HepG2 (cell line): Measurements from ENCODE around the gene CAPG. TPM values are rescaled to one million over a fixed set of nuclear protein-coding genes. Genes with fewer than 3 reads are reported as not detected.

Experiments used
- ARID5B ChIP-seq: IDR thresholded peaks from 2 replicates; pipeline ENCODE4 v1.4.0; 2020; ENCODE audit warnings: mild to moderate bottlenecking, missing genetic modification reagents
- CCDC6 ChIP-seq: sonication (generic); formaldehyde crosslinking; IDR thresholded peaks from 2 replicates; pipeline ENCODE4 v1.8.1; 2022; ENCODE audit warnings: mild to moderate bottlenecking, missing genetic modification reagents, moderate library complexity
- ELF1 ChIP-seq: sonication (generic); formaldehyde crosslinking; IDR thresholded peaks from 2 replicates; pipeline ENCODE4 v1.4.0; 2020; ENCODE audit warnings: missing genetic modification reagents
- MAF1 ChIP-seq: sonication (generic); formaldehyde crosslinking; IDR thresholded peaks from 2 replicates; pipeline ENCODE4 v1.5.0; 2020; ENCODE audit warnings: missing genetic modification reagents, borderline replicate concordance
- MEF2D ChIP-seq: sonication (generic); formaldehyde crosslinking; IDR thresholded peaks from 2 replicates; pipeline ENCODE4 v1.5.1; 2020; ENCODE audit warnings: mild to moderate bottlenecking, missing genetic modification reagents
- SP4 ChIP-seq: sonication (generic); formaldehyde crosslinking; IDR thresholded peaks from 2 replicates; pipeline ENCODE4 v1.8.1; 2023; ENCODE audit warnings: mild to moderate bottlenecking, missing genetic modification reagents
- THAP9 ChIP-seq: sonication (generic); formaldehyde crosslinking; IDR thresholded peaks from 2 replicates; pipeline ENCODE4; 2020; ENCODE audit warnings: missing genetic modification reagents, mild to moderate bottlenecking, borderline replicate concordance
- TOPORS ChIP-seq: sonication (generic); formaldehyde crosslinking; IDR thresholded peaks from 2 replicates; pipeline ENCODE4 v1.8.0; 2023; ENCODE audit warnings: mild to moderate bottlenecking, missing genetic modification reagents
- XRCC5 ChIP-seq: fragments of 200-400 bp; formaldehyde crosslinking; optimal IDR thresholded peaks from 2 replicates; pipeline ENCODE3; 2017; ENCODE audit warnings: mild to moderate bottlenecking, low read length
- ZNF251 ChIP-seq: sonication (generic); formaldehyde crosslinking; IDR thresholded peaks from 2 replicates; pipeline ENCODE4 v1.9.0; 2021; ENCODE audit warnings: mild to moderate bottlenecking, missing genetic modification reagents
- ZNF317 ChIP-seq: sonication (generic); formaldehyde crosslinking; IDR thresholded peaks from 2 replicates; pipeline ENCODE4 v1.5.0; 2020; ENCODE audit warnings: mild to moderate bottlenecking, missing genetic modification reagents
- ZNF512 ChIP-seq: sonication (generic); formaldehyde crosslinking; IDR thresholded peaks from 2 replicates; pipeline ENCODE4 v1.4.0; 2020; ENCODE audit warnings: mild to moderate bottlenecking, missing genetic modification reagents
- polyA plus RNA-seq, 8 experiments: library from polyadenylated mRNA; depleted of rRNA in 3 of 8; stranded (reverse) in 7 of 8; unstranded in 1 of 8; fragments of >200 nt; fragmentation: Illumina TruSeq in 4 of 8; extraction: Trizol in 4 of 8; gene quantifications; 2 replicates each; pipeline versions ENCODE4 v1.2.1 to v1.2.3, GENCODE V29; 2011 to 2016; ENCODE audit warnings: low read depth in 4 of 8, missing spikeins in 1 of 8, mixed read lengths in 1 of 8; ENCODE audit not compliant: insufficient read depth in 1 of 8
- total RNA-seq, 5 experiments: library from RNA; depleted of rRNA; stranded (reverse); fragments of >200 nt; fragmentation: Illumina TruSeq; extraction: Trizol; gene quantifications; 2 replicates each; pipeline ENCODE4 v1.2.3, GENCODE V29; 2016; ENCODE audit warnings: low read depth in 1 of 5
- TF ChIP-seq, protein P1 (sequence below): sonication (generic); formaldehyde crosslinking; IDR thresholded peaks from 2 replicates; pipeline ENCODE4 v1.4.0; 2020; ENCODE audit warnings: missing genetic modification reagents

The CAPG gene
- total and polyA plus RNA-seq, 2 of the 13 experiments (the other 11 are each of a cell fraction or from before 2014, with no cell fraction given): 12.7 to 18.2 TPM

GRCh38 chr2:85405201-85406059 lies 4.7 kb downstream of the CAPG start (continued):
- TF ChIP-seq ZNF512 (CRISPR knock-in tag) (no peak), THAP9 (no peak), MEF2D (CRISPR knock-in tag) (no peak), ELF1 (CRISPR knock-in tag) (0 out of 2 replicates have a peak, but pooled peaks have one; percentile 6), SP4 (CRISPR knock-in tag) (0 out of 2 replicates have a peak, but pooled peaks have one; percentile 22), CCDC6 (CRISPR knock-in tag) (no peak), ZNF251 (CRISPR knock-in tag) (no peak), MAF1 (CRISPR knock-in tag) (no peak), ARID5B (CRISPR knock-in tag) (no peak), XRCC5 (no peak), ZNF317 (CRISPR knock-in tag) (no peak), TOPORS (CRISPR knock-in tag) (peak; percentile 53; the same call in 1 of the 2 replicates)
- TF ChIP-seq, protein P1, sequence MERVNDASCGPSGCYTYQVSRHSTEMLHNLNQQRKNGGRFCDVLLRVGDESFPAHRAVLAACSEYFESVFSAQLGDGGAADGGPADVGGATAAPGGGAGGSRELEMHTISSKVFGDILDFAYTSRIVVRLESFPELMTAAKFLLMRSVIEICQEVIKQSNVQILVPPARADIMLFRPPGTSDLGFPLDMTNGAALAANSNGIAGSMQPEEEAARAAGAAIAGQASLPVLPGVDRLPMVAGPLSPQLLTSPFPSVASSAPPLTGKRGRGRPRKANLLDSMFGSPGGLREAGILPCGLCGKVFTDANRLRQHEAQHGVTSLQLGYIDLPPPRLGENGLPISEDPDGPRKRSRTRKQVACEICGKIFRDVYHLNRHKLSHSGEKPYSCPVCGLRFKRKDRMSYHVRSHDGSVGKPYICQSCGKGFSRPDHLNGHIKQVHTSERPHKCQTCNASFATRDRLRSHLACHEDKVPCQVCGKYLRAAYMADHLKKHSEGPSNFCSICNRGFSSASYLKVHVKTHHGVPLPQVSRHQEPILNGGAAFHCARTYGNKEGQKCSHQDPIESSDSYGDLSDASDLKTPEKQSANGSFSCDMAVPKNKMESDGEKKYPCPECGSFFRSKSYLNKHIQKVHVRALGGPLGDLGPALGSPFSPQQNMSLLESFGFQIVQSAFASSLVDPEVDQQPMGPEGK (CRISPR knock-in tag): no peak
